Measurements from ENCODE around the gene ZNF628. TPM values are rescaled to one million over a fixed set of nuclear protein-coding genes. Genes with fewer than 3 reads are reported as not detected.

The ZNF628 gene
- total RNA-seq, 2 donors from 2014 or later = 8.6 to 8.9 TPM

DNA sequence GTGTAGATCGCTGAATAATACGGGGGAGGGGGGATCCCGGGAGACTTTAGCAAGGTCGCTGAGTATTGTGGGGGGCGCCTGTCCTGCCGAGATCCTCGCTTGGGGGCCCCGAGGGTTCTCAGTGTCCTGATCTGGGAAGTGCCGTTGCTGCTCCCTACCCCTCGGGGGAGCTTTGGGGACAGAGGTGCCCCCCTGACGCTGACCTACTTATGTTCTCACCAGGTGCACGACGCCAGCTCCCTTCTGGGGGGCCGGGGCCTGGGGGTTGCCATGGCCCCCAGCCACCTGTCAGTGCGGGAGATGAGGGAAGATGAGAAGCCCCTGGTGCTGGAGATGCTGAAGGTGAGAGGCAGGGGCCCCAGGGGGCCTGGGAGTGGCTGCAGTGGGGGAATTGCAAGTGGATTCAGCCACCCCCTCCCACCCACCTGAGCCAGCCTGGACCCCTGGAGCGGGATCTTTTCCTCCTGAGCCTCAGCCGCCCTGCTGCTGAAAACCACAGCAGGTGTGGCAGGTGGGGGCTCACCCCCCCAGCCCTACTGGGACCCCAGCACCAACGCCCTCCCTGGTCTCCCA is 9.1 kb downstream of the ZNF628 start:
- Histone ChIP-seq H3K4me1 (peaks cover 10% of the 10 kb centered on the region), H3K9ac (ENCODE audit: low read depth in 2 of 2, low read length in 2 of 2) (peak overlapping the region; percentile 34 to 60), H3K4me3 (peak overlapping the region; percentile 53), H3K27ac (peak overlapping the region; percentile 76), H3K36me3 (no peaks in the 10 kb centered on the region), H3K9me3 (no peaks in the 10 kb centered on the region), H3K27me3 (no peaks in the 10 kb centered on the region)
- no peak for DNase-seq
- intact Hi-C loops (cut with DNase I) = no loop called here
- TF ChIP-seq, protein P1, sequence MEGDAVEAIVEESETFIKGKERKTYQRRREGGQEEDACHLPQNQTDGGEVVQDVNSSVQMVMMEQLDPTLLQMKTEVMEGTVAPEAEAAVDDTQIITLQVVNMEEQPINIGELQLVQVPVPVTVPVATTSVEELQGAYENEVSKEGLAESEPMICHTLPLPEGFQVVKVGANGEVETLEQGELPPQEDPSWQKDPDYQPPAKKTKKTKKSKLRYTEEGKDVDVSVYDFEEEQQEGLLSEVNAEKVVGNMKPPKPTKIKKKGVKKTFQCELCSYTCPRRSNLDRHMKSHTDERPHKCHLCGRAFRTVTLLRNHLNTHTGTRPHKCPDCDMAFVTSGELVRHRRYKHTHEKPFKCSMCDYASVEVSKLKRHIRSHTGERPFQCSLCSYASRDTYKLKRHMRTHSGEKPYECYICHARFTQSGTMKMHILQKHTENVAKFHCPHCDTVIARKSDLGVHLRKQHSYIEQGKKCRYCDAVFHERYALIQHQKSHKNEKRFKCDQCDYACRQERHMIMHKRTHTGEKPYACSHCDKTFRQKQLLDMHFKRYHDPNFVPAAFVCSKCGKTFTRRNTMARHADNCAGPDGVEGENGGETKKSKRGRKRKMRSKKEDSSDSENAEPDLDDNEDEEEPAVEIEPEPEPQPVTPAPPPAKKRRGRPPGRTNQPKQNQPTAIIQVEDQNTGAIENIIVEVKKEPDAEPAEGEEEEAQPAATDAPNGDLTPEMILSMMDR (IDR thresholded peaks at IDR 0.05) = no peak

- Histone ChIP-seq H3K27ac (peak overlapping the region; percentile 76), H3K4me1 (peaks cover 10% of the 10 kb centered on the region), H3K36me3 (no peaks in the 10 kb centered on the region), H3K27me3 (no peaks in the 10 kb centered on the region), H3K9ac (ENCODE audit: low read depth in 2 of 2, low read length in 2 of 2) (peak overlapping the region in 1 of 2 donors; percentile 60), H3K9me3 (no peaks in the 10 kb centered on the region), H3K4me3 (no peak overlapping the region)
- intact Hi-C loops (cut with DNase I) = no loop called here
- no peak for DNase-seq
- TF ChIP-seq, protein P1 (IDR thresholded peaks at IDR 0.05) = no peak
Observed at GRCh38 chr19:55486043-55486970, 9.9 kb downstream of the ZNF628 start.

- H3K4me3 ChIP-seq = no peak overlapping the region
- TF ChIP-seq, protein P1 (IDR thresholded peaks at IDR 0.05) = no peak
- peak; percentile 67 for DNase-seq
- no peaks in the 10 kb centered on the region for H3K36me3 ChIP-seq
- H3K9me3 ChIP-seq = no peaks in the 10 kb centered on the region
- no peaks in the 10 kb centered on the region for H3K27me3 ChIP-seq
- intact Hi-C loops (cut with DNase I) = no loop called here
- H3K4me1 ChIP-seq = peaks cover 10% of the 10 kb centered on the region
- peak overlapping the region; percentile 76 for H3K27ac ChIP-seq
- H3K9ac ChIP-seq (ENCODE audit: low read depth in 2 of 2, low read length in 2 of 2) = peak overlapping the region; percentile 46 to 63
Observed at GRCh38 chr19:55486971-55487923, 10.8 kb downstream of the ZNF628 start.

GRCh38 chr19:55487924-55488687 is 11.7 kb downstream of the ZNF628 start, which contains the start of gene SSC5D:
Gene SSC5D (plus strand): TSS chr19:55488436. CDS start chr19:55488590, 154 bp downstream.
- peak within 1 kb of the TSS; percentile 76 for H3K27ac ChIP-seq
- H3K9me3 ChIP-seq = no peaks in the 10 kb centered on the region
- intact Hi-C loops (cut with DNase I) = no loop called here
- no peak for DNase-seq
- no peaks in the 10 kb centered on the region for H3K27me3 ChIP-seq
- no peak within 1 kb of the TSS for H3K4me3 ChIP-seq
- no peaks in the 10 kb centered on the region for H3K36me3 ChIP-seq
- peak within 1 kb of the TSS; percentile 46 to 63 for H3K9ac ChIP-seq (ENCODE audit: low read depth in 2 of 2, low read length in 2 of 2)
- TF ChIP-seq, protein P1 (IDR thresholded peaks at IDR 0.05) = no peak
- peaks cover 10% of the 10 kb centered on the region for H3K4me1 ChIP-seq

Measured in colonic mucosa (tissue), 4 donors.